Measurements from ENCODE around the gene RITA1.
"Not testable (repeated sequence)": the region's sequence is repeated elsewhere in the genome, so short reads cannot be mapped to it uniquely, and the experiment has no call there.

The RITA1 gene, protein sequence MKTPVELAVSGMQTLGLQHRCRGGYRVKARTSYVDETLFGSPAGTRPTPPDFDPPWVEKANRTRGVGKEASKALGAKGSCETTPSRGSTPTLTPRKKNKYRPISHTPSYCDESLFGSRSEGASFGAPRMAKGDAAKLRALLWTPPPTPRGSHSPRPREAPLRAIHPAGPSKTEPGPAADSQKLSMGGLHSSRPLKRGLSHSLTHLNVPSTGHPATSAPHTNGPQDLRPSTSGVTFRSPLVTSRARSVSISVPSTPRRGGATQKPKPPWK

GRCh38 chr12:113185180-113186032, at the start of gene RITA1, which contains the start of gene DDX54:
RITA1 (plus strand) TSS chr12:113185721; CDS start chr12:113186747, 1,026 bp downstream.
DDX54 (minus strand) TSS chr12:113185478; CDS start chr12:113185451, 27 bp downstream.
- DNase-seq, result peak; percentile 71 to 82

DNA sequence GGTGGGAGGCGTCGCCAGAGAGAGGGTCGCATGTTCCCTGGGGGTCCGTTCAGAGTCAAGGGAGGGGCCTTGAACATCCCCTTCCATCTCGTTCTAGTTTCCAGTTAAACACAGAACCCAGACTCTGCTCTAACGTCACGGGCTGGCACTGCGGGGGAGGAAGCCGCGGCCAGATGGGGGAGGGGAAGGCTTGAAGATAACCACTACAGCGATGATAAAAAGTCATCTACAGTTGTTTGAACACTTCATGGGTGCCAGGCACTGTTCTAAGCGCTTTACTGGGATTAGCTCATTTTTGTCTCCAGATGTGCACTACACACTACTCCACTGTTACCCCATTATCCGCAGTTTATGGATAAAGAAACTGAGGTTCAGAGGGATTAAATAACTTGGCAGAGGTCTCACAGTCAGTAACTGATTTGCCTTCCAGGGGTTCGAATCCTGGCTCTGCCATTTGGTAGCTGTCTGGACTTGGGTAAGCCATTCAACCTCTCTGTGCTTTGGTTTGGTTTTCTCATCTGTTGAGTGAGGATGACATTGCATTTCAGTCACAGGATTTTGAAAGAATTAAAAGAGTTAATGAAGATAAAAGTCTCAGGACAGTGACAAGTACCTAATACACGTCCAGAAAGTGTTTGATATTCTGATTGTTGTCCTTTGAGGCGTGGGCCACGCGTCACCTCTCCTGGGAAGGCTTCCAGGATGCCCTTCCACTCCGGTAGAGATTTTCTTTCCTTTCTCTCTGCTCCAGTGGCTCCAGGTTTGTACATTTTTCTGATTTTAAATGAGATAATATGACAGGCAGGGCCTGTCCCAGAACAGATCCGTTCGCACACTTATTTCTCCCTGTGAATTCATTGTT, 49.2 kb upstream of the RITA1 start:
- DNase-seq, result peak; percentile 47 to 69

- DNase-seq, result no peak
Measured at GRCh38 chr12:113136990-113137511, 48.5 kb upstream of the RITA1 start.

DNA sequence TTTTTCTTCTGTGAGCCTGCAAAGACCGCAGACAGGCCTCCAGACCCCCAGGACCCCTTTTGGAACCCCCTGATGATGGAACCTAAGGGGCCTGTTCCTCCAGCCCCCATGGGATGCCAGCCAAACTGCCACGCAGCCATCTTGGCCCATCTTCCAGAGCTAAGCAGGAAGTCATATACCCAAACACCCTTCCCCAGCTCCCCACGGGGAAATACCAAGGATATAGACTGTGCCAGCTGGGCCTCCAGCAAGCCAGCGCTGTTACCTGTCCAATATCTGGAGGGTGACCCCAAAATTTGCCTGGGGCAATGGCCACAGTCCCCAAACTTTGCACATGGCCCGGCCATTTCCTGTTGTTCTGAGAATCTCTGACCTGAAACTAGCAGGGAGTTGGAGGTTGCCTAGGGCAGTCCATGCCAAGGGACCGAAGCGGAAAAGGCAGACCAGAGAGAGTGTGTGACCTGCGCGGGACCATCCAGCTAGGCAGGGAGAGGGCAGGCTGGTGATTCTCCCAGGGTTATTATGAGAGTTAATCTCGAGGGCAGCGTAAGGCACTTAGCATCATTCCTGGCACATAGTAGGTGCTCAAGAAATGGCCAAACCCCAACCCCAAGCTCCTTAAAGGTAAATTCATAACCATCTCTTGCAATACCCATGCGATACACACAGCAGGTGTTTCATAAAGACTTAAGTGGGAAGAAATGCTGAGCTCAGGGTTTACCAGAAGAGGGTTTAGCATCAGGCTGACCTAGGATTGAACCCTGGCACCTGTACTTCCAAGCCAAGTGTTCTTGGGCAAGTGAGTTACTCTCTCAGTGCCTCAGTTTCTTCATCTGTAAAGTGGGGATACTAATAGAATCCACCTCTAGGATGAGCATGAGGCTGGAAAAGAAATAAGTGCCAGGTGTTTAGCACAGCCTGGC, 47.4 kb upstream of the RITA1 start:
- DNase-seq, result no peak

DNA sequence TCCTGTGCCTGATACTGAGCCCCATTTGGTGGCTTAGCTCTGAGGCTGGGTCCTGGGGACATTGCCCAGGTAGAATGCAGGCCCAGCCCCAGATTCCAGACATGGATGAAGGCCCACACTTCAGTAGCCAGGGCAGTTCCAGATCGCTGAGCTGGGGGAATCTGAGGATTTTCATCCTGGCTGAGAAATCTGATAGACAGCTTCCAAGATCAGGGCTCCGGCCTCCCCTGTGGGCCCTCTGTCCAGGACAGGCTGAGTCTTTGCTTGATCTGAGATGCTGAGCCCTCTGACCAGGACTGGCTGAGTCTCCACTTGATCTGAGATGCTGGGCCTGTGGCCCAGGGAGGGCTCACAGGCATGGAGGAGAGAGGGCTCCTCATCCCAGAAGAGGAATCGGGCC, 46.7 kb upstream of the RITA1 start:
- no peak for DNase-seq

DNA sequence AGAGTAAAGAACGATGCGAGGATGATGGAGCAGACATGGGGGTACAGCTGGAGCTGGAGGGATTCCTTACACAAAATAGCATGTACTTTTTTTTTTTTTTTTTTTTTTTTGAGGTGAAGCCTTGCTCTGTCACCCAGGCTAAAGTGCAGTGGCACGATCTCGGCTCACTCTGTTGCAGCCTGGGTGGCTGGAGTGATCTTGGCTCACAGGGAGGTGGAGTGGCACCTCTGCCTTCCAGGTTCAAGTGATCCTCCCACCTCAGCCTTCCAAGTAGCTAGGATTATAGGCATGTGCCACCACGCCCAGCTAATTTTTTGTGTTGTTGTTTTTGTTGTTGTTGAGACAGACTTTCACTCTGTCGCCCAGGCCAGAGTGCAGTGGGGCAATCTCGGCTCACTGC, 44.8 kb upstream of the RITA1 start:
- no peak for DNase-seq

GRCh38 chr12:113141716-113142115, 43.8 kb upstream of the RITA1 start:
- not testable (repeated sequence) for DNase-seq

DNA sequence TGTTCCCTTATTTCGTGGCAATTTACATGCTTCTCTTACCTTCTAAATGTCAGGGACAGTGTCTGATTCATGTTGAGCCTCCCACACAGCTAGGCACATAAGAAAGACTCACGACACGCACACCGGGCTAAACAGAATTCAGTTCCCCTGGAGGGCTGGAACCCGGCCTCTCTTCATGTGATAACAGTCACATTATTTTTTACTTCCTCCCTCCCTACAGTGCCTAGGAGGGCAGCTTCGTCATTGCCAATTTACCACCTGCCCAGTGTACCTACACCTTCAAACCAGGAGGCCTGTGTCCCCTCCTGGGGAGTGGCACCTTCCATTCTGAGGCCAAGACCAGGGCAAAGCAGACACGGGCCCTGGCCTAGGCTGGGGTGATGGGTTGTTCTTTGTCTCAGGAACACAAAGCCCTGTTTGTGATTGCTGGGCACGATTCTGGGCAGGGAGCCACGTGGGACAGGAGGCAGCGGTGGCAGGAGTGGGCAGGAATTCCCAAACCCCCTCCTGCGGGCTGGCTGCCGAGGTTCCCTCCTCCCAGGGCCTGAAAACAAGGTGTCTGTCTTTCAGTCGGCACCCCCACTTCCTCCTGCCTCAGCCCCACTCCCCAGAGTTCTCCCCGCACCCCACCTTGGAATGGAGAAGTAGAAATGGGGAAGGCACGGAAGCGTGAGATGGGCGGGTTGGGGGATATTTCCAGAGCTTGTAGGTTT, 43.2 kb upstream of the RITA1 start:
- DNase-seq, result peak in 1 of 2 experiments; percentile 26

DNA sequence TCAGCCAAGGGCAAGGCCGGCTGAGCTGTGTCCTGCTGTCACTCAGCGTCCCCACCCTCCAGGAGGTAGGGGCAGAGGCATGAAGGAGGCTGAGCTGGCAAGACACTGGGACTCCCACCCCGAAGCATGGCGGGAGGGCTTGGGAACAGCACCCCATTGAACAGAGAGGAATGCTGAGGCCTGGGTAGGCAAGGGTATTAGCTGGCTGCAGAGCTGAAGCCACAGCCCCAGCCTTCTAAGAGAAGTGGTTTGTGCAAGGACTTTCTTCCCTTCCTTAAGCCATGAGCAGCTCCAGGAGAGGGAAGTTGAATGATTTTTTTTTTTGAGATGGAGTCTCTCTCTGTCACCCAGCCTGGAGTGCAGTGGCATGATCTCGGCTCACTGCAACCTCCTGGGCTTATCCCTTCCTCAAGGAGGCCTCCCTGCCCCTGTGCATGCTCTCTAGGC, 42.6 kb upstream of the RITA1 start:
- DNase-seq, result no peak

- no peak for DNase-seq
Measured at GRCh38 chr12:113143959-113144358, 41.6 kb upstream of the RITA1 start.

- no peak for DNase-seq
Measured at GRCh38 chr12:113144806-113145205, 40.7 kb upstream of the RITA1 start.

GRCh38 chr12:113145720-113146551, 39.6 kb upstream of the RITA1 start:
- DNase-seq, result no peak

DNA sequence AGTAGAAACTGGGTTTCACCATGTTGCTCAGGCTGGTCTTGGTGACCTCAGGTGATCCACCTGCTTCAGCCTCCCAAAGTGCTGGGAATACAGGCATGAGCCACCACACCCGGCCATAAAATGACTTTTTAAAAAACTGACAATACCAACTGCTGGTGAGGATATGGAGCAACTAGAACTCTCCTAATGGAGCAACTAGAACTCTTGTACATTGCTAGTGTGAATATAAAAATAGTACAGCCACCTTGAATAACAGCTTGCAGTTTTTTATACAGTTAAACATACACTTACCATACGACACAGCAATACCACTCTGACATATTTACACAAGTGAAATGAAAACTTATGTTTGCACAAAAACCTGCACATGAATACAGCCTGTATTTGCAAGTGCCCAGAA, 38.5 kb upstream of the RITA1 start:
- DNase-seq, result no peak

- DNase-seq, result no peak
Measured at GRCh38 chr12:113149361-113150150, 36.0 kb upstream of the RITA1 start, which contains the start of gene CFAP73. CFAP73 (plus strand) TSS chr12:113149724; CDS start chr12:113149858, 134 bp downstream.

DNA sequence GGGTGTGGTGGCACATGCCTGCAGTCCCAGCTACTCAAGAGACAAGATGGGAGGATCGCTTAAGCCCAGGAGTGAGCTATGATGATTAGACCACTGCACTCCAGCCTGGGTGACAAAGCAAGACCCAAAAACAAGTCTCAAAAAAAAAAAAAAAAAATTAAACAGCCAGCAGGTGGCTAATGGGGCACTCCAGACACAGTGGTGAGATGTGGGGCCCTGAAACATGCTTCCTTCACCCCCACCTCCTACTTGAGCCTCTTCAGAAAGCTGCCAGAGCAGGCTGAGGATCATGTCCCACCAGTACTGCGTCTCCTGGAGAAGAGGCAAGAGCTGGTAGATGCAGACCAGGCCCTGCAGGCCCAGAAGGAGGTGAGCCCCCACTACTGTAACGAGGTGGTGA, 33.9 kb upstream of the RITA1 start:
- no peak for DNase-seq

GRCh38 chr12:113152196-113152834, 33.2 kb upstream of the RITA1 start:
- no peak for DNase-seq

DNA sequence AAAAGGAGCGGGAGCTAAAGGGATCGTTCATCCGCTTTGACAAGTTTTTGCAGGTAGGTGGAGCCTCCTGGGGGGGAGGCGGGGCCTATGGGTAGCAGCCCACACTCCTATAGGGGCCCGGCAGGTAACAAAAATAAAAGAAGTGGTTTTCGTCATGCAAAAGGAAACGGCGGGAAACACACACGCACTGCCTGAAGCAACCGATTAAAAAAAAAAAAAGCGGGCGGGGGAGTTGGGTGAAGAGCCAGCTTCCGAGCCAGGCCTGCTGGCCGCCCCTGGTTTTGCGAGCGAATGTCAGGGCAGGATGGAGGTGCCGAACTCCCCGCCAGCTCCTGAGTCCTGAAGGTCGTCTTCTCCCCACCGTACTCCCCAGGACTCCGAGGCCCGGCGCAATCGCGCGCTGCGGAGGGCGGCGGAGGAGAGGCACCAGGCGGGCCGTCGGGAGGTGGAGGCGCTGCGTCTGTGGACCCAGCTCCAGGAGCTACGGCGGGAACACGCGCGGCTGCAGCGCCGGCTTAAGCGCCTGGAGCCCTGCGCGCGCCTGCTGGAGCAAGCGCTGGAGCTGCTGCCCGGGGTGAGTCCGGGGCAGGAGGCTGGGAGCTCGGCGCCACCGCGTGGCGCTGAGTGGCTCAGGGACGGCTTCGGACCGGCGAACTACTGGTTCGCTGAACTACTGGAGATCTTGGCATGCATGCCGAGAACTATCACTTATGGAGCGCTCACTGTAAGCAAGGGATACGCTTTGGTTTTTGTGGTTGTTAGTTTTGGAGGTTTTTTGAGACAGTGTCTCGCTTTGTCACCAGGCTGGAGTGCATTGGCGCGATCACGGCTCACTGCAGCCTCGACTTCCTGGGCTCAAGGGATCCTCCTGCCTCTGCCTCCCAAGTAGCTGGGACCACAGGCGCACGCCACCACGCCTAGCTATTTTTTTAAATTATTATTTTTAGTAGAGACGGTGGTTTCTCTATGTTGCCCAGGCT, 32.4 kb upstream of the RITA1 start:
- peak; percentile 49 to 61 for DNase-seq

Data from stimulated activated CD4-positive, alpha-beta T cell treated with anti-CD3 and anti-CD28 coated beads, Interleukin-4, amount 100 ng/mL, for 4 hours (primary cell).